C4-2B (cell line): ENCODE data around the gene EIF4E3.

ENCODE experiments used
- CTCF ChIP-seq: fragments of 450-650 bp; conservative IDR thresholded peaks from 2 replicates; pipeline ENCODE4 v1.5.1; 2017; ENCODE audit warnings: mild to moderate bottlenecking
- ZFX ChIP-seq: fragments of 450-650 bp; IDR thresholded peaks from 2 replicates; pipeline ENCODE4 v1.6.1; 2017

GRCh38 chr3:71703797-71704196, 21.4 kb downstream of the EIF4E3 start:
- no peak for TF ChIP-seq CTCF
- no peak for TF ChIP-seq ZFX
